ENCODE measurements around the gene PLXNA2. TPM values are rescaled to one million over a fixed set of nuclear protein-coding genes. Genes with fewer than 3 reads are reported as not detected.

The PLXNA2 gene
- total and polyA plus RNA-seq, 2 experiments from 2014 or later, result 3.7 to 5.4 TPM

DNA sequence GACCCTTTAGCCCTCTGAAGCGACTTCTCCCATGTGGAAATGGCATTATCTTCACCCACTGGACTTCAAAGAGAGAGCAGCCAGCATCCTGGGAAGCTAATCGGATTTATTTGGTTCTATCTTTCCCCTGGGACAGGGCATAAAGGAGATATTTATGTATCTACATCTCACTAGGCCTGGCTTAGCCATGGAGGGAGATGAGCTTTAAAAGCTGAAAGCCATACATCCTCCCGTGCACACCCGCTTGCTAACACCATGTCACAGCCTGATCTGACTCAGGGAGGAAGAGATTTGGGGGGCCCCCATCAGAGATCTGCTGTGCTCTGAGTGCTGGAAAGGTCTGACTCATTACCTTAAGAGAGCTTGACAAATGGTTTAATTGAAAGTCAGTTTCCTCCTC lies 155.9 kb downstream of the PLXNA2 start:
- in situ Hi-C loops (cut with MboI), result no loop called here
- Histone ChIP-seq H3K9ac (no peak overlapping the region), H4K20me1 (ENCODE audit: insufficient read depth) (no peaks in the 10 kb centered on the region), H3F3A (ENCODE audit: insufficient read depth) (peaks cover 17% of the 10 kb centered on the region; the same call in 1 of the 2 replicates), H3K9me3 (ENCODE audit: low read depth) (no peaks in the 10 kb centered on the region), H3K27me3 (replicated peaks; ENCODE audit: insufficient read depth) (no peaks in the 10 kb centered on the region), H3K4me2 (ENCODE audit: unreplicated experiment) (no peak overlapping the region), H3K9me2 (ENCODE audit: insufficient read depth) (no peaks in the 10 kb centered on the region), H3K36me3 (ENCODE audit: low read depth) (no peaks in the 10 kb centered on the region; the same call in 1 of the 2 replicates), H3K4me1 (ENCODE audit: insufficient read depth) (peaks cover 23% of the 10 kb centered on the region), H2AFZ (no peak overlapping the region), H3K27ac (no peak overlapping the region), H3K79me2 (ENCODE audit: insufficient read depth) (no peaks in the 10 kb centered on the region), H3K4me3 (no peak overlapping the region)
- 91 to 96% methylated on average over 4 of the region's 4 CpGs for WGBS, 2 experiments (ENCODE audit: low coverage in 1 of 2, low lambda C conversion rate in 2 of 2, missing lambda C conversion rate in 2 of 2)
- DNase-seq, result peak; percentile 17
- TF ChIP-seq EZH2phosphoT487 (IDR thresholded peaks at IDR 0.05; ENCODE audit: insufficient read depth, low read depth) (no peak), EZH2 (IDR thresholded peaks at IDR 0.05; ENCODE audit: insufficient read depth, poor library complexity, severe bottlenecking) (no peak)

DNA sequence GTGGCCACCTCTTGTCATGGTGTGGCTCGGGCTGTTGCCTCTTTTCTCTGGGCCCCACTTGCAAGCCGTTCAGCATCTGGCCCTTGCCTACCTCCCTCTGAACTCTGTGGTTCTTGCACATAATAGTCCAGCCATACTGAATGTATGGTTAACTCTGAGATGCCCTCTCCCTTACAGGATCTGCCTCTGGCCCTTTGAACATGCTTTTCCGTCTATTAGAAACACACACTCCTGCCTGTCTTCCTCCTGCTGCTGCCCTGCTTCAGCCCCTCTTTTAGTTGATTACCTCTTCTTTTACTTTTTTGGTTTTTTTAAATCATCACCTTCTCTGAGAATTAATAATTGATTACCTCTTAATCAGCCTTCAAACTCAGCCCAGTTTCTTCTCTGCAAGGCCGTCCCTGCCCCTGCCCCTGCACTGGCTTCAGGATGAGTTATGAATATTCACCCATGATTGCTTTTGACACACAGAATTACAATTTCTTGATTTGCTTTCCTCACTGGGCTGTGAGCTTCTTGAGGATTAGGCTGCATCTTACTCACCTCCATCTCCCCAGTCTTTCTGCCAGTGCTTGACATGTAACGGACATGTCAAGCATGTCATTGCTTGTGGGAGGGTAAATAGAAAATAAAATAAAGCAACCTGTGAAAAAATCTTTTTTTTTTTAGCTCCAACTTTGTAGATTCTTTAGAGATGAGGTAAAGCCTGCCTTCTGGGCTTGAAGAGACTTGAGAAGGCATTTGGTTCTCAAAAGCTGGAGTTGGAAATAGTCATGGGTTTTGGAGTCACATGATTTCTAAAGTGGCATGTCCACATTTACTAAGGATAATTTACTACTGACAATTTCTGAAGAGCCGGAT lies 158.3 kb downstream of the PLXNA2 start:
- peak; percentile 54 for DNase-seq
- H2AFZ ChIP-seq, result peak overlapping the region; percentile 53; the same call in 1 of the 2 replicates
- peaks cover 13% of the 10 kb centered on the region; the same call in 1 of the 2 replicates for H3F3A ChIP-seq (ENCODE audit: insufficient read depth)
- WGBS, 2 experiments (ENCODE audit: low coverage in 1 of 2, low lambda C conversion rate in 2 of 2, missing lambda C conversion rate in 2 of 2), result 72 to 78% methylated on average over 6 of the region's 6 CpGs
- peak overlapping the region; percentile 71 for H3K4me2 ChIP-seq (ENCODE audit: unreplicated experiment)
- no peaks in the 10 kb centered on the region for H3K9me3 ChIP-seq (ENCODE audit: low read depth)
- H3K9ac ChIP-seq, result peak overlapping the region; percentile 48
- in situ Hi-C loops (cut with MboI), result no loop called here
- H3K9me2 ChIP-seq (ENCODE audit: insufficient read depth), result no peaks in the 10 kb centered on the region
- H3K27ac ChIP-seq, result peak overlapping the region; percentile 16; the same call in 1 of the 2 replicates
- H3K79me2 ChIP-seq (ENCODE audit: insufficient read depth), result no peaks in the 10 kb centered on the region
- peaks cover 23% of the 10 kb centered on the region for H3K4me1 ChIP-seq (ENCODE audit: insufficient read depth)
- peak overlapping the region; percentile 56 for H3K4me3 ChIP-seq
- no peaks in the 10 kb centered on the region; the same call in 1 of the 2 replicates for H3K36me3 ChIP-seq (ENCODE audit: low read depth)
- H3K27me3 ChIP-seq (replicated peaks; ENCODE audit: insufficient read depth), result no peaks in the 10 kb centered on the region
- no peak for TF ChIP-seq EZH2 (IDR thresholded peaks at IDR 0.05; ENCODE audit: insufficient read depth, poor library complexity, severe bottlenecking)
- TF ChIP-seq EZH2phosphoT487 (IDR thresholded peaks at IDR 0.05; ENCODE audit: insufficient read depth, low read depth), result no peak
- no peaks in the 10 kb centered on the region for H4K20me1 ChIP-seq (ENCODE audit: insufficient read depth)

DNA sequence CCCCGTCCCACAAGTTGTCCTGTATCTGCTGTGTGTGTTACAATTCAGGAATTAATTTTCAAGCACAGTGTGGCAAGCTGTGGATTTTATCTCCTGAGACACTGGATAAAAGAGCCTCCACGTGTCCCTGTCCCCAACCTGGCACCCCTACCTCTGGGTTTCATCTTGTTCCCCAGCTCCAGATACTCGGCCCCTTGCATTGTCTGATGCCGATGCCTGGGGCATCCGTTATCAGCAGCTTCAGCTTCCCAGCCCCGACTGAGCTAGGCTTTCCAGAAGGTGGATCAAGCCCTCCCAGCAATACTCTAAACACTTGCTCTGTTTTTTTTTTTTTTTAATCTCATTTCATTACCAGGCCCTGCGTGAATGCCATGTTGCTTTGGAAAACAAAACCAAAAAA lies 159.4 kb downstream of the PLXNA2 start:
- in situ Hi-C loops (cut with MboI), result no loop called here
- Histone ChIP-seq H3K27ac (no peak overlapping the region), H3F3A (ENCODE audit: insufficient read depth) (0 out of 2 replicates have a peak, but pooled peaks cover 6% of the 10 kb centered on the region), H3K36me3 (ENCODE audit: low read depth) (no peaks in the 10 kb centered on the region; the same call in 1 of the 2 replicates), H4K20me1 (ENCODE audit: insufficient read depth) (no peaks in the 10 kb centered on the region), H3K9me2 (ENCODE audit: insufficient read depth) (no peaks in the 10 kb centered on the region), H3K9ac (no peak overlapping the region), H3K27me3 (replicated peaks; ENCODE audit: insufficient read depth) (no peaks in the 10 kb centered on the region), H3K4me1 (ENCODE audit: insufficient read depth) (peaks cover 14% of the 10 kb centered on the region), H3K4me2 (ENCODE audit: unreplicated experiment) (no peak overlapping the region), H3K79me2 (ENCODE audit: insufficient read depth) (no peaks in the 10 kb centered on the region), H2AFZ (no peak overlapping the region), H3K4me3 (no peak overlapping the region), H3K9me3 (ENCODE audit: low read depth) (no peaks in the 10 kb centered on the region)
- no peak for DNase-seq
- 92 to 95% methylated on average over 7 of the region's 7 CpGs for WGBS, 2 experiments (ENCODE audit: low coverage in 1 of 2, low lambda C conversion rate in 2 of 2, missing lambda C conversion rate in 2 of 2)
- TF ChIP-seq EZH2phosphoT487 (IDR thresholded peaks at IDR 0.05; ENCODE audit: insufficient read depth, low read depth) (no peak), EZH2 (IDR thresholded peaks at IDR 0.05; ENCODE audit: insufficient read depth, poor library complexity, severe bottlenecking) (no peak)

DNA sequence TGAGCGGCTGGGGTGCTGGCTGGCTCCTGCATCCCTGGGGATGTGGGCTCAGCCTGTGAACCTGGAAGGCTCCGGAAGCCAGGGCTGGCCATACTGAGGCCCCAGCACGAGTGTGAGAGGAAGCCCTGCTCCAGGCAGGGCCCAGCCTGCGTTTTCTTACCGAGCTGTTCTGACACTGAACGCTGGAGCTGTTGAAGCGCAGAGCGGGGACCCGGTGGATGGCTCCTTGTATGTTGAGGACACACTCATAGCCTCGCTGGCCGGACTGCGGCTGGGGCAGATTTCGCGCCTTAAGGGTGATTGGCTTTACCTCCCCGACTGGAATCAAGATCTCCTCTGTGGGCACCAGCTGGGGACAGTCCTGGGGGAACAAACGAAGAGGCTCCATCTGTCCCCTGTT lies 160.0 kb downstream of the PLXNA2 start:
- Histone ChIP-seq H3K9me3 (ENCODE audit: low read depth) (no peaks in the 10 kb centered on the region), H3K9ac (no peak overlapping the region), H2AFZ (no peak overlapping the region), H3F3A (ENCODE audit: insufficient read depth) (0 out of 2 replicates have a peak, but pooled peaks cover 3% of the 10 kb centered on the region), H3K79me2 (ENCODE audit: insufficient read depth) (no peaks in the 10 kb centered on the region), H3K4me2 (ENCODE audit: unreplicated experiment) (no peak overlapping the region), H3K27me3 (replicated peaks; ENCODE audit: insufficient read depth) (no peaks in the 10 kb centered on the region), H3K4me3 (no peak overlapping the region), H3K27ac (no peak overlapping the region), H4K20me1 (ENCODE audit: insufficient read depth) (no peaks in the 10 kb centered on the region), H3K4me1 (ENCODE audit: insufficient read depth) (peaks cover 13% of the 10 kb centered on the region), H3K9me2 (ENCODE audit: insufficient read depth) (no peaks in the 10 kb centered on the region), H3K36me3 (ENCODE audit: low read depth) (no peaks in the 10 kb centered on the region; the same call in 1 of the 2 replicates)
- TF ChIP-seq EZH2 (IDR thresholded peaks at IDR 0.05; ENCODE audit: insufficient read depth, poor library complexity, severe bottlenecking), result no peak
- no peak for TF ChIP-seq EZH2phosphoT487 (IDR thresholded peaks at IDR 0.05; ENCODE audit: insufficient read depth, low read depth)
- 97 to 98% methylated on average over 16 of the region's 16 CpGs for WGBS, 2 experiments (ENCODE audit: low coverage in 1 of 2, low lambda C conversion rate in 2 of 2, missing lambda C conversion rate in 2 of 2)
- in situ Hi-C loops (cut with MboI), result no loop called here
- no peak for DNase-seq
